ENCODE data around the gene TEDDM1.

GRCh38 chr1:182426442-182427430 lies 26.3 kb upstream of the TEDDM1 start:
- TF ChIP-seq BACH2 (CRISPR knock-in tag; IDR thresholded peaks at IDR 0.05; ENCODE audit: borderline replicate concordance) (no peak), ZNF8 (CRISPR knock-in tag; IDR thresholded peaks at IDR 0.05) (no peak), TOX (CRISPR knock-in tag; IDR thresholded peaks at IDR 0.05; ENCODE audit: borderline replicate concordance) (no peak)
